ENCODE data around the gene FNIP1. TPM values are rescaled to one million over a fixed set of nuclear protein-coding genes. Genes with fewer than 3 reads are reported as not detected.

Gene FNIP1
- total and polyA plus RNA-seq, 2 of the 13 experiments (the other 11 are each of a cell fraction or from before 2014, with no cell fraction given), result 10.9 to 29.3 TPM

DNA sequence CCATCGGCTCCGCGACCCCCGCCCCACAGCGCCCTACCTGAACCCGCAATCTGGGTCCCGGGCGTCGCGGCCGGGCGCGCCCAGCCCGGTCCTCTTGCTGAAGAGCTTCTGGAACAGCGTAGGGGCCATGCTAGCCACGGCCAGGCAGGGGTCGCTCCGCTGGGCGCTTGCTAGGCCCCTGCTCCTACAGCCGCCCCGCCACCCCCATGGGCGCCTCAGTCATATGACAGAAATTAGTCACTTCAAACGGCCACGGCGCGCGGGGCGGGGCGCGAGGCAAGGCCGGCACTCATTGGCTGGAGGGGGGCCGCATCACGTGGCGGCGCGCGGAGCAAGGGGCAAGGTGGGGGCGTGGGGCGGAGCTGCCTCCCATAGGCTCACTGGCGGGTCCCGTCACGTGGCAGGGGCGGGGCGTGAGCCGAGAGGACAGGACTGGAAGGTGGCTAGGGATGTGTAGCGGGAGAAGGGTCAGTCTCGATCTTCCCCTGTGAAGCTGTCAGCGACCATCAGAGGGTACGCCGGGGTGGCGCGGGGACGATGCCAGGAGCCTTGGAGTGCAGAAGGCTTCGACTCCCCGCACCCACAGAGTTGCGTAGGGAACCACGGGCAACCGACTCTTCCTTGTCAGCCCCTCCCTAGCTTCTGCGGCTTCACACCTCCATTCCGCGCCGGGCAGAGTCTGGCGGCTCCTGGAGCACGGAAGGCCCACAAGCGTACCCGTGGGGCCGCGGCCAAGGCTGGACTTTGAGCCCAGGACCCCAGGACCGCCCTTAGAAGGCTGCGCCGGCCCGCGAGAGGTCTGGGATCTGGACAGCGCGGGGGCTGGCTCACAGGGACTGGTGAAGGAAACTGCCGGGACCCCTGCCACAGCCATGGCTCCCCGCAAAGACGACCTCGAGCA, at the start of gene FNIP1 (continued):
- TF ChIP-seq ZNF773 (CRISPR knock-in tag; IDR thresholded peaks at IDR 0.05; ENCODE audit: borderline replicate concordance) (no peak), PRMT3 (CRISPR knock-in tag; IDR thresholded peaks at IDR 0.05; ENCODE audit: borderline replicate concordance, low read depth) (0 out of 2 replicates have a peak, but pooled peaks have one; percentile 31), ATRX (CRISPR knock-in tag; IDR thresholded peaks at IDR 0.05; ENCODE audit: borderline replicate concordance) (no peak)
- TF ChIP-seq, protein P1, sequence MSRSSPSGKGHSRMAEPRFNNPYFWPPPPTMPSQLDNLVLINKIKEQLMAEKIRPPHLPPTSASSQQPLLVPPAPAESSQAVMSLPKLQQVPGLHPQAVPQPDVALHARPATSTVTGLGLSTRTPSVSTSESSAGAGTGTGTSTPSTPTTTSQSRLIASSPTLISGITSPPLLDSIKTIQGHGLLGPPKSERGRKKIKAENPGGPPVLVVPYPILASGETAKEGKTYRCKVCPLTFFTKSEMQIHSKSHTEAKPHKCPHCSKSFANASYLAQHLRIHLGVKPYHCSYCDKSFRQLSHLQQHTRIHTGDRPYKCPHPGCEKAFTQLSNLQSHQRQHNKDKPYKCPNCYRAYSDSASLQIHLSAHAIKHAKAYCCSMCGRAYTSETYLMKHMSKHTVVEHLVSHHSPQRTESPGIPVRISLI (CRISPR knock-in tag; IDR thresholded peaks at IDR 0.05; ENCODE audit: borderline replicate concordance), result peak; percentile 60; the same call in 1 of the 2 replicates

DNA sequence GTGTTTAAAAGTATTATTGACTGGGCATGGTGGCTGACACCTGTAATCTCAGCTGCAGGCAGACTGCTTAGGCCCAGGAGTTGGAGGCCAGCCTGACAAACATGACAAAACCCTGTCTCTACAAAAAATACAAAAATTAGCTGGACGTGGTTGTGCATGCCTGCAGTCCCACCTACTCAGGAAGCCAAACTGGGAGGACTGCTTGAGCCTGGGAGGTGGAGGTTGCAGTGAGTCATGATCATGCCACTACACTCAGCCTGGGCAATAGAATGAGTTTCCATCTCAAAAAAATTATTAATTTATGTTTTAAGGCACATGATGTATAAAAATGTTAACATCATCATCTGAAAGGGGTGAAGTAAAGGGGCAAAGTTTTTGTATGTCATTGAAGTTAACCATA, 49.7 kb upstream of the FNIP1 start:
- in situ Hi-C loops (cut with HindIII; ENCODE audit: extremely low pct_ligation_motif_present, low pct_unique_long_range_greater_than_20kb), result no loop called here
- Histone ChIP-seq H2AFZ (ENCODE audit: low read length) (no peak overlapping the region), H3K4me3 (replicated peaks in 1 of 3; ENCODE audit: insufficient read depth in 1 of 3, low read depth in 2 of 3, low read length in 3 of 3) (no peak overlapping the region), H4K20me1 (ENCODE audit: insufficient read depth, low read length) (no peaks in the 10 kb centered on the region), H3K79me2 (ENCODE audit: insufficient read depth, low read length) (no peaks in the 10 kb centered on the region), H3K9ac (ENCODE audit: insufficient read depth, low read depth, low read length) (no peak overlapping the region), H3K27ac (ENCODE audit: extremely low read length, insufficient read depth, low read length) (no peak overlapping the region), H3K27me3 (ENCODE audit: control insufficient read depth in 1 of 2, insufficient read depth in 2 of 2, low read length in 2 of 2) (no peaks in the 10 kb centered on the region), H3K4me2 (ENCODE audit: low read depth, low read length) (no peak overlapping the region), H3K36me3 (replicated peaks in 1 of 2; ENCODE audit: control insufficient read depth in 1 of 2, insufficient read depth in 2 of 2, low read length in 2 of 2) (no peaks in the 10 kb centered on the region), H3K4me1 (ENCODE audit: insufficient read depth, low read length) (no peaks in the 10 kb centered on the region), H3K9me3 (ENCODE audit: low read length) (peaks cover 38% of the 10 kb centered on the region)
- WGBS (ENCODE audit: low lambda C conversion rate), result 0% methylated on average over 1 of the region's 1 CpG
- no TSS peak for BruUV-seq (replicated peaks)
- DNase-seq (ENCODE audit: low spot score) (no peak), FAIRE-seq (no peak), ATAC-seq (no peak)
- CTCF ChIA-PET (ENCODE audit: low intra/inter-chr PET ratio, low total read pairs), result no interaction called here
- POLR2A ChIA-PET, result no interaction called here
- intact Hi-C loops (cut with micrococcal nuclease; ENCODE audit: unreplicated experiment), result no loop called here
- TF ChIP-seq IKZF4 (CRISPR knock-in tag; IDR thresholded peaks at IDR 0.05; ENCODE audit: borderline replicate concordance, low read depth, not compliant biosample characterization) (no peak), RARG (CRISPR knock-in tag; IDR thresholded peaks at IDR 0.05; ENCODE audit: low read depth) (no peak), CERS6 (CRISPR knock-in tag; IDR thresholded peaks at IDR 0.05) (no peak), MLX (CRISPR knock-in tag; IDR thresholded peaks at IDR 0.05) (no peak), ZNF18 (CRISPR knock-in tag; IDR thresholded peaks at IDR 0.05; ENCODE audit: insufficient replicate concordance) (no peak), ZSCAN25 (CRISPR knock-in tag; IDR thresholded peaks at IDR 0.05) (no peak), SNAPC2 (CRISPR knock-in tag; IDR thresholded peaks at IDR 0.05) (no peak), NR1H2 (CRISPR knock-in tag; IDR thresholded peaks at IDR 0.05; ENCODE audit: borderline replicate concordance, low read depth) (no peak)
- TF ChIP-seq, protein P2, sequence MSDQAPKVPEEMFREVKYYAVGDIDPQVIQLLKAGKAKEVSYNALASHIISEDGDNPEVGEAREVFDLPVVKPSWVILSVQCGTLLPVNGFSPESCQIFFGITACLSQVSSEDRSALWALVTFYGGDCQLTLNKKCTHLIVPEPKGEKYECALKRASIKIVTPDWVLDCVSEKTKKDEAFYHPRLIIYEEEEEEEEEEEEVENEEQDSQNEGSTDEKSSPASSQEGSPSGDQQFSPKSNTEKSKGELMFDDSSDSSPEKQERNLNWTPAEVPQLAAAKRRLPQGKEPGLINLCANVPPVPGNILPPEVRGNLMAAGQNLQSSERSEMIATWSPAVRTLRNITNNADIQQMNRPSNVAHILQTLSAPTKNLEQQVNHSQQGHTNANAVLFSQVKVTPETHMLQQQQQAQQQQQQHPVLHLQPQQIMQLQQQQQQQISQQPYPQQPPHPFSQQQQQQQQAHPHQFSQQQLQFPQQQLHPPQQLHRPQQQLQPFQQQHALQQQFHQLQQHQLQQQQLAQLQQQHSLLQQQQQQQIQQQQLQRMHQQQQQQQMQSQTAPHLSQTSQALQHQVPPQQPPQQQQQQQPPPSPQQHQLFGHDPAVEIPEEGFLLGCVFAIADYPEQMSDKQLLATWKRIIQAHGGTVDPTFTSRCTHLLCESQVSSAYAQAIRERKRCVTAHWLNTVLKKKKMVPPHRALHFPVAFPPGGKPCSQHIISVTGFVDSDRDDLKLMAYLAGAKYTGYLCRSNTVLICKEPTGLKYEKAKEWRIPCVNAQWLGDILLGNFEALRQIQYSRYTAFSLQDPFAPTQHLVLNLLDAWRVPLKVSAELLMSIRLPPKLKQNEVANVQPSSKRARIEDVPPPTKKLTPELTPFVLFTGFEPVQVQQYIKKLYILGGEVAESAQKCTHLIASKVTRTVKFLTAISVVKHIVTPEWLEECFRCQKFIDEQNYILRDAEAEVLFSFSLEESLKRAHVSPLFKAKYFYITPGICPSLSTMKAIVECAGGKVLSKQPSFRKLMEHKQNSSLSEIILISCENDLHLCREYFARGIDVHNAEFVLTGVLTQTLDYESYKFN (CRISPR knock-in tag; conservative IDR thresholded peaks at IDR 0.05), result no peak

Data from HepG2 (cell line).